SH-SY5Y (cell line): ENCODE data around the gene AGER.

Experiments
- GATA2 ChIP-seq: IDR thresholded peaks from 2 replicates; pipeline ENCODE4 v1.6.1; 2011; ENCODE audit warnings: mild to moderate bottlenecking, low read depth, low read length
- GATA3 ChIP-seq: IDR thresholded peaks from 2 replicates; pipeline ENCODE4 v1.6.1; 2011; ENCODE audit warnings: low read depth, mild to moderate bottlenecking, low read length, moderate library complexity

GRCh38 chr6:32181915-32182529 is 2.0 kb downstream of the AGER start:
- TF ChIP-seq GATA2 (no peak), GATA3 (no peak)
